GM11168 (cell line): ENCODE data around the gene SLC30A7.
"Not testable (repeated sequence)": the region's sequence is repeated elsewhere in the genome, so short reads cannot be mapped to it uniquely, and the experiment has no call there.

ENCODE experiments used
- in situ Hi-C: fragments of 300-500 bp; cut with MboI; formaldehyde crosslinking; loops from one replicate; pipeline ENCODE4 v1.12.0; 2022; ENCODE audit warnings: low sequenced_read_pairs; ENCODE audit not compliant: unreplicated experiment

Gene SLC30A7

GRCh38 chr1:100930494-100930893, 34.6 kb downstream of the SLC30A7 start:
- in situ Hi-C loops, result no loop called here

DNA sequence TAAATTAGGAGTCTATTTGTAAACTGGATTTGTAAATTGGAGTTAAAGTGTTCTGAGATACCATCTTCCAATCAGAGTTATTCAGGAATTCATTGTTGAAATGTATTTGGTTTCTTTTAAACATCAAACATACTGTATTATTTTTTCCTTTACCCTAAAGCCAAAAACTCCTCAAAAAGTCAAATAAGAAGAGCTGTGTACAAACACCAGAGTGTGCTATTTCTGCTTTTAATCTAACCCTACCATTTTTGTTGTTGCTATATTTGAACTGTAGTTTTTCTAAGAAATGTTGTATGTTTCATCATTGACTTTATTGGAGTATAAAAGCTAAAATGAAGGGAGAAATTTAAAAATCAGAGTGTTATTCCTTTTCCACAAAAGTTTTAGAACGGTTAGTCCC, 35.8 kb downstream of the SLC30A7 start:
- in situ Hi-C loops, result no loop called here

DNA sequence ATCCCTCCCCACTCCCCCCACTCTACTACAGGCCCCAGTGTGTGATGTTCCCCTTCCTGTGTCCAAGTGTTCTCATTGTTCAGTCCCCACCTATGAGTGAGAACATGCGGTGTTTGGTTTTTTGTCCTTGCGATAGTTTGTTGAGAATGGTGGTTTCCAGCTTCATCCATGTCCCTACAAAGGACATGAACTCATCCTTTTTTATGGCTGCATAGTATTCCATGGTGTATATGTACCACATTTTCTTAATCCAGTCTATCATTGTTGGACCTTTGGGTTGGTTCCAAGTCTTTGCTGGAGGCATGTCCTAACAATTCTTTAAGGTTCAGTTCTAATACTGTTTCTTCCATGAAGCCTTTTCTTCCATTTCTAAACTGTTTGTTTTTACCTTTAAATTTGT, 37.7 kb downstream of the SLC30A7 start:
- in situ Hi-C loops, result not testable (repeated sequence)

DNA sequence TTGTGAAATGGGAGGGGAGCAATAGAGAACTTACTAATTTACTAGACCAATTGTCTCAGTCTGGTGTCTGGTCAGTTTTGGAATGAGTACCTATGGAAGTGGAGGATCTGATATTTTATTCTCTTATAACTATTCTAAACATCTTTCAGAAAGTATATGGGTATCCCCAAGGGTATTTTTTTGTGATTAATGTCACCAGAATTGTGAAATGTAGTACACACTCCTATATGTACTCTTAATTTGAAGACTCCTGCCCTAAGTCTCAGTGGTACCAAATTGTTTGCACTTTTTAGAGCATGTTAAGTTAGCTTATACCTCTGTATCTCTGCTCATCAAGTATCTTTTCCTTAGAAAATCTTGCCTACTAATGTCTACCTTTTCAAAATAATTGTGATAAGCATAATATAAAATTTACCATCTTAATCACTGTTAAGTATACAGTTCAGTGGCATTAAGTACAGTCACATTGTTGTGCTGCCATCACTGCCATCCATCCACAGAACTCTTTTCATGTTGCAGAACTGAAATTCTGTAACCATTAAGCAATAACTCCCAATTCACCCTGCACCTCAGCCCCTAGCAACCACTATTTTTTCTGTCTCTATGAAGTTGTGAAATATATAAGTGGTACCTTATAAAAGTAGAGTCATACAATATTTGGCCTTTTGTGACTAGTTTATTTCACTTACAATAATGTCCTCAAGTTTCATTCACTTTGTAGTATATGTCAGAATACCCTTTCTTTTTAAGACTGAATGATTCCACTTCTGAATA, 40.5 kb downstream of the SLC30A7 start:
- in situ Hi-C loops, result no loop called here

- in situ Hi-C loops, result no loop called here
Measured at GRCh38 chr1:100941098-100941527, 45.2 kb downstream of the SLC30A7 start.

GRCh38 chr1:100941580-100942216, 45.8 kb downstream of the SLC30A7 start:
- in situ Hi-C loops, result no loop called here

- in situ Hi-C loops, result no loop called here
Measured at GRCh38 chr1:100942304-100943046, 46.6 kb downstream of the SLC30A7 start.

GRCh38 chr1:100943533-100943932, 47.6 kb downstream of the SLC30A7 start:
- in situ Hi-C loops, result no loop called here

DNA sequence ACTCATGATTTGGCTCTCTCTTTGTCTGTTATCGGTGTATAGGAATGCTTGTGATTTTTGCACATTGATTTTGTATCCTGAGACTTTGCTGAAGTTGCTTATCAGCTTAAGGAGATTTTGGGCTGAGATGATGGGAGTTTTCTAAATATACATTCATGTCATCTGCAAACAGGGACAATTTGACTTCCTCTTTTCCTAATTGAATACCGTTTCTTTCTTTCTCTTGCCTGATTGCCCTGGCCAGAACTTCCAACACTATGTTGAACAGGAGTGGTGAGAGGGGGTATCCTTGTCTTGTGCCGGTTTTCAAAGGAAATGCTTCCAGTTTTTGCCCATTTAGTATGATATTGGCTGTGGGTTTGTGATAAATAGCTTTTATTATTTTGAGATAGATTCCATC, 50.2 kb downstream of the SLC30A7 start:
- in situ Hi-C loops, result not testable (repeated sequence)

- in situ Hi-C loops, result not testable (repeated sequence)
Measured at GRCh38 chr1:100947816-100948215, 51.9 kb downstream of the SLC30A7 start.

GRCh38 chr1:100948721-100949405, 53.0 kb downstream of the SLC30A7 start:
- in situ Hi-C loops, result not testable (repeated sequence)

- in situ Hi-C loops, result not testable (repeated sequence)
Measured at GRCh38 chr1:100949515-100950158, 53.7 kb downstream of the SLC30A7 start.

DNA sequence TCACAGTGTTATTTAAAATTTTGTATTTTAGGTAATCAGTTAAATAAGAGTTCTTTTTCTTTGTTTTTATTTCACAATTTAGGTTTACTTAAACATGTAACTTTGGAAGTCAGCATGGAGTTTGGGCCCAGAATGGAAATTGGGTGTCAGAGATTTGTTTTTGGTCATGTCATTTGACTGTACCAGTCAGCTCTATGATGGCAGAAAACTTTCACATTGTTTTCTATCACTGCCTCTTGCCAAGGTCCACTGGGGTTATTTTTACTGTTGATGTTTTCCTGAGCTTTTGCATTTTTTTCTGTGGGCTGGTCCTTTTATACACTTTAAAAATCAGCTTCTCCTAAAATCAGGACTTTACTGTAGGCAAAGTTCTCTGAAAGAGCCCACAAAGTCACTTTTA, 54.4 kb downstream of the SLC30A7 start:
- in situ Hi-C loops, result no loop called here

DNA sequence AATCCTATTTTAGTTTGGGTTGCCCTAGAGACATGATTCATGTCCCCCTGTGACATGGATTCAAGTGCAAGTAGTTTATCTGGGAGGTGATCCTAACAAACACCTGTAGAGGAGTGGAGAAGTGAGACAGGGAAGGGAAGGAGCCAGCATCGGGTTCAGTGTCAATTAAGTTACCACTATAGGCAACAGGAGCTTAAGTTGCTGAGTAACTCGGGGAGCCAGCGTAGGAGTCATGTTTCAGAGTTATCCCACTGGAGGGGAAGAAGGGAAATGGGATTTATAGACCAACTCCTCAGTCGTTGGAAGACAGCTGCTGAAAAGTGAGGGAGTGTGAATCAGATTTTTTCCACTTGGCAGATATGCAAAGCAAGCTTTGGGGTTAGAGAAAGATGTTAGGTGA, 54.9 kb downstream of the SLC30A7 start:
- in situ Hi-C loops, result no loop called here

- in situ Hi-C loops, result no loop called here
Measured at GRCh38 chr1:100952104-100952745, 56.3 kb downstream of the SLC30A7 start.

- in situ Hi-C loops, result not testable (repeated sequence)
Measured at GRCh38 chr1:100952970-100953369, 57.1 kb downstream of the SLC30A7 start.

DNA sequence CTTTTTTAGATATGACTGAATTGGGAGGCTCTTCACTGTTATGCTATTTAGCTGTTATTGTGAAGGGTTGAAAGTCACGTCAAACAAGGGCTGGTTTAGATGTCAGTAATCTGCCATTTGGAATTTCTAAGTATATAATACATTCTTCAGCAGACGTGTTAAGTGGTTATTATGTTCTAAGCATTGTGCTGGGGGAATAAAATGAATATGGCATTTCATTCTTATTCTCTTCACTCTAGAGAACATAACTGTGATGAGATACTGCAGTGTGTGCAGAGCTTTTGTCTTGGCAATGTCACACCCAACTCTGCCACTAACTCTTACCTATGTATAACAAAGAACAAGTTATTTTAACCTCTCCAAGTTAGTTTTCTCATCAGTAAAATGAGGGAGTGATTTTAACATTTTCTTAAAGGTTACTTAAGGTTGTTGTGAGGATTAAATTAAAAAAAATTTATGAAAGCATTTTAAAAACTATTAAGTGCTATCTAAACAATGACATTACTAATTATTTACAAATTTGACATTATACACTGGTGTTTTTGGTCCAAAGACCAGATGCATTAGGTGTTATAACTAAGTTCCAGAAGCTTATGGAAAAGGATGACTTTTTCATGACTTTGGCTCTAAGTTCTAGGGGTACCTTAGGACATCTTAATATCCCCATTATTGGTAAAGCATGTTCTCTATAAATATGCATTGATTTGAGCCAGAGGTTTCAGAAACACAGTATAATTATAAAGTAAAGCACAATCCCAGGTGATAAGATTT, 58.3 kb downstream of the SLC30A7 start:
- in situ Hi-C loops, result no loop called here

GRCh38 chr1:100955322-100955721, 59.4 kb downstream of the SLC30A7 start:
- in situ Hi-C loops, result no loop called here

DNA sequence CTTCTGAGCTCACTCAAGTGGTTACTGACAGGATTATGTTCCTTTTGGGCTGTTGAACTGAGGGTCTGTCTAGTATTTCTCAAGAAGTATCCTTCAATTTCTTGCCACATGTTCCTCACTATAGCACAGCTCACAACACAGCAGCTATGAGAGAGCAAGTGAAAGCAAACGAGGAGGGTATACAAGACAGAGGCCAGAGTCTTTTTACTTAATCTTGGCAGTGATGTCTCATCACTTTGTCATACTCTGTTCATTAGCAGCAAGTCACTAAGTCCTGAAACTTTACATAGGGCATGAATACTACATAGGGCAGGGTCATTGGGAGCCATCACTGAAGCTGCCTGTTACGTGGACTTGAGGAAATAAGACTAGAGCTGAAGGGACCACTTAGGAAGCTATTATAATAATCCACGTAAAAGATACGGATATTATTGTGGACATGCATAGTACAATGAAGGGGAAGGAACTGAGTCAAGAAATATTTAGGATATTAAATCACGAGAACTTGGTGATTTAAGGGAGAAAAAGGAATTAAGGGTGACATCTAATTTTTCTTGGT, 63.7 kb downstream of the SLC30A7 start:
- in situ Hi-C loops, result no loop called here
